Prostate gland (tissue), 2 donors: ENCODE data around the gene RBM15.

Source experiments
- CTCF ChIP-seq, 4 experiments: fragments of 200-600 bp in 2 of 4; fragments of 450-650 bp in 2 of 4; sonication (generic) in 2 of 4; IDR thresholded peaks; 1 replicate in 3 of 4; 2 replicates in 1 of 4; pipeline ENCODE4 v1.5.1; 2016 to 2019; ENCODE audit warnings: antibody characterized with exemption in 4 of 4, mild to moderate bottlenecking in 2 of 4, moderate library complexity in 2 of 4
- POLR2A ChIP-seq: fragments of 450-650 bp; IDR thresholded peaks from one replicate; pipeline ENCODE4 v1.6.1; 2016; ENCODE audit warnings: antibody characterized with exemption, mild to moderate bottlenecking

DNA sequence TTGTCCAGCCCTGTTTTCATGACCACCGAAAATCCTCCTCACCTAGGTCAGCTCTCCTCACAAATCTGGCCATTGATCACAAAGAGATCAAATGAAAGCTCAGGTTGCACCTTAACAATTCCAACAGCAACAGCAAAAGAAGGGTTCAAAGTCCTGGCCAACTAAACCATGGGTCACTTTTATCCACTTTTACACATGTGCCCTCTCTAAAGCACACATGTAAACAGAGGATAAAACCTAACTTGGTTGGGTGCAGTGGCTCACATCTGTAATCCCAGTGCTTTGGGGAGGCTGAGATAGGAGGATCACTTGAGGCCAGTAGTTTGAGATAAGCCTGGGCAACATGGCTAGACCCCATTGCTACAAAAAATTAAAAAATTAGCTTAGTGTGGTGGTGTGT, 3.9 kb upstream of the RBM15 start:
- TF ChIP-seq CTCF (IDR thresholded peaks at IDR 0.05) (no peak), POLR2A (no peak)
